ENCODE results near the gene KRTAP10-5. TPM values are rescaled to one million over a fixed set of nuclear protein-coding genes. Genes with fewer than 3 reads are reported as not detected.

Gene KRTAP10-5
- total and polyA plus RNA-seq, 12 donors, result not detected

- no peak overlapping the region for H3K4me3 ChIP-seq
- intact Hi-C loops (cut with DNase I), result loop anchor here in 1 of 2 donors (10.0 kb wide), 1 partner anchor 197 kb away; no protein-coding TSS in a partner anchor
- 41 to 56% (median 45%) methylated on average over 19 to 30 of the region's 30 CpGs for whole genome bisulfite sequencing, 4 donors
- peak in 1 of 7 donors; percentile 29 for DNase-seq
- H3K27me3 ChIP-seq, result peaks cover 8% of the 10 kb centered on the region
- H3K9me3 ChIP-seq (replicated peaks in 1 of 3), result no peaks in the 10 kb centered on the region
- no peak for TF ChIP-seq POLR2A (IDR thresholded peaks at IDR 0.05)
- TF ChIP-seq CTCF (IDR thresholded peaks at IDR 0.05), result no peak
- no peak overlapping the region for H3K27ac ChIP-seq
- no peaks in the 10 kb centered on the region for H3K36me3 ChIP-seq (replicated peaks in 1 of 2)
- no peaks in the 10 kb centered on the region for H3K4me1 ChIP-seq (replicated peaks in 1 of 2)
Measured at GRCh38 chr21:44557491-44558328, 22.7 kb downstream of the KRTAP10-5 start.

GRCh38 chr21:44556879-44557278, 23.5 kb downstream of the KRTAP10-5 start:
- intact Hi-C loops (cut with DNase I), result loop anchor here in 1 of 2 donors (10.0 kb wide), 1 partner anchor 198 kb away; no protein-coding TSS in a partner anchor
- 76 to 82% (median 77%) methylated on average over 9 of the region's 9 CpGs for WGBS, 4 donors
- no peaks in the 10 kb centered on the region for H3K9me3 ChIP-seq (replicated peaks in 1 of 3)
- no peak for DNase-seq
- peaks cover 8% of the 10 kb centered on the region for H3K27me3 ChIP-seq
- no peak overlapping the region for H3K4me3 ChIP-seq
- no peak for TF ChIP-seq CTCF (IDR thresholded peaks at IDR 0.05)
- no peak for TF ChIP-seq POLR2A (IDR thresholded peaks at IDR 0.05)
- H3K36me3 ChIP-seq (replicated peaks in 1 of 2), result no peaks in the 10 kb centered on the region
- H3K4me1 ChIP-seq (replicated peaks in 1 of 2), result no peaks in the 10 kb centered on the region
- no peak overlapping the region for H3K27ac ChIP-seq

GRCh38 chr21:44555200-44555875, 25.1 kb downstream of the KRTAP10-5 start:
- H3K27ac ChIP-seq, result no peak overlapping the region
- H3K4me1 ChIP-seq (replicated peaks in 1 of 2), result no peaks in the 10 kb centered on the region
- no peak overlapping the region for H3K4me3 ChIP-seq
- H3K36me3 ChIP-seq (replicated peaks in 1 of 2), result no peaks in the 10 kb centered on the region
- no peak for TF ChIP-seq POLR2A (IDR thresholded peaks at IDR 0.05)
- TF ChIP-seq CTCF (IDR thresholded peaks at IDR 0.05), result no peak
- intact Hi-C loops (cut with DNase I), result loop anchor here in 1 of 2 donors (10.0 kb wide), 1 partner anchor 199 kb away; no protein-coding TSS in a partner anchor
- peaks cover 11% of the 10 kb centered on the region for H3K27me3 ChIP-seq
- DNase-seq, result peak in 1 of 7 donors; percentile 31
- 74 to 79% (median 78%) methylated on average over 12 to 13 of the region's 13 CpGs for WGBS, 4 donors
- H3K9me3 ChIP-seq (replicated peaks in 1 of 3), result no peaks in the 10 kb centered on the region

- H3K4me3 ChIP-seq, result no peak overlapping the region
- H3K9me3 ChIP-seq (replicated peaks in 1 of 3), result no peaks in the 10 kb centered on the region
- H3K27me3 ChIP-seq, result peaks cover 15% of the 10 kb centered on the region
- no peaks in the 10 kb centered on the region for H3K4me1 ChIP-seq (replicated peaks in 1 of 2)
- DNase-seq, result peak in 1 of 7 donors; percentile 27
- intact Hi-C loops (cut with DNase I), result loop anchor here in 1 of 2 donors (10.0 kb wide), 1 partner anchor 202 kb away; no protein-coding TSS in a partner anchor
- H3K27ac ChIP-seq, result no peak overlapping the region
- H3K36me3 ChIP-seq (replicated peaks in 1 of 2), result no peaks in the 10 kb centered on the region
- TF ChIP-seq CTCF (IDR thresholded peaks at IDR 0.05) (no peak), POLR2A (IDR thresholded peaks at IDR 0.05) (no peak)
- 65 to 74% (median 70%) methylated on average over 13 of the region's 13 CpGs for WGBS, 4 donors
Measured at GRCh38 chr21:44552681-44553080, 27.7 kb downstream of the KRTAP10-5 start.

Measured in adrenal gland (tissue), 12 donors.